Neural progenitor cell (in vitro differentiated cells): ENCODE data around the gene HOXA10. TPM values are rescaled to one million over a fixed set of nuclear protein-coding genes. Genes with fewer than 3 reads are reported as not detected.

Experiments
- DNase-seq: peaks from one replicate; pipeline ENCODE4 v3.0.0-alpha.2; 2016; ENCODE audit warnings: low spot score
- H2AFZ ChIP-seq: fragments of 200-600 bp; sonication (generic); replicated peaks from 2 replicates; pipeline ENCODE4 v1.6.1; 2016; ENCODE audit warnings: antibody characterized with exemption
- H3F3A ChIP-seq: fragments of 200-600 bp; sonication (generic); 2 replicates; pipeline ENCODE4 v1.6.1; 2016; ENCODE audit warnings: antibody characterized with exemption, low read depth
- H3K27ac ChIP-seq: fragments of 200-600 bp; sonication (generic); 2 replicates; pipeline ENCODE4 v1.5.1; 2016; ENCODE audit warnings: mild to moderate bottlenecking
- H3K27me3 ChIP-seq: fragments of 200-600 bp; sonication (generic); 2 replicates; pipeline ENCODE4 v1.6.1; 2016; ENCODE audit warnings: mild to moderate bottlenecking, moderate library complexity
- H3K36me3 ChIP-seq: fragments of 200-600 bp; sonication (generic); 2 replicates; pipeline ENCODE4 v1.5.1; 2016
- H3K4me1 ChIP-seq: fragments of 200-600 bp; sonication (generic); 2 replicates; pipeline ENCODE4 v1.6.1; 2016; ENCODE audit warnings: mixed run types
- H3K4me2 ChIP-seq: fragments of 200-600 bp; sonication (generic); 2 replicates; pipeline ENCODE4 v1.6.1; 2016
- H3K4me3 ChIP-seq: fragments of 200-600 bp; sonication (generic); 2 replicates; pipeline ENCODE4 v1.5.1; 2016
- H3K79me2 ChIP-seq: fragments of 200-600 bp; sonication (generic); 2 replicates; pipeline ENCODE4 v1.6.1; 2016; ENCODE audit warnings: low read depth
- H3K9ac ChIP-seq: fragments of 200-600 bp; sonication (generic); 2 replicates; pipeline ENCODE4 v1.6.1; 2016
- H3K9me3 ChIP-seq: fragments of 200-600 bp; sonication (generic); 2 replicates; pipeline ENCODE4 v1.5.1; 2016; ENCODE audit warnings: low read depth
- H4K20me1 ChIP-seq: fragments of 200-600 bp; sonication (generic); 2 replicates; pipeline ENCODE4 v1.6.1; 2016; ENCODE audit warnings: low read depth
- H3K27ac Mint-ChIP-seq: 3 replicates; pipeline ENCODE4 v1.8.0; 2021; ENCODE audit warnings: mixed read lengths
- H3K27me3 Mint-ChIP-seq: 2 replicates; pipeline ENCODE4 v1.8.0; 2022; ENCODE audit warnings: low read depth, mild to moderate bottlenecking, inconsistent platforms, moderate library complexity, mixed read lengths; ENCODE audit not compliant: insufficient read depth
- H3K36me3 Mint-ChIP-seq: 3 replicates; pipeline ENCODE4 v1.8.0; 2021; ENCODE audit warnings: mixed read lengths
- H3K4me1 Mint-ChIP-seq: 3 replicates; pipeline ENCODE4 v1.8.0; 2021; ENCODE audit warnings: mixed read lengths
- H3K4me3 Mint-ChIP-seq: 3 replicates; pipeline ENCODE4 v1.8.0; 2021; ENCODE audit warnings: mild to moderate bottlenecking, moderate library complexity, mixed read lengths
- H3K9me3 Mint-ChIP-seq: 3 replicates; pipeline ENCODE4 v1.8.0; 2020; ENCODE audit warnings: mixed read lengths
- CTCF ChIP-seq: fragments of 200-600 bp; sonication (generic); IDR thresholded peaks from 2 replicates; pipeline ENCODE4 v1.5.1; 2017; ENCODE audit warnings: antibody characterized with exemption, mild to moderate bottlenecking
- EZH2 ChIP-seq: fragments of 200-600 bp; sonication (generic); IDR thresholded peaks from 2 replicates; pipeline ENCODE4 v1.6.1; 2017; ENCODE audit warnings: antibody characterized with exemption, mild to moderate bottlenecking, moderate library complexity
- EZH2phosphoT487 ChIP-seq: fragments of 200-600 bp; sonication (generic); IDR thresholded peaks from 2 replicates; pipeline ENCODE4 v1.6.1; 2017; ENCODE audit warnings: antibody characterized with exemption
- total RNA-seq: library from RNA; depleted of rRNA; stranded (reverse); fragments of >200 nt; gene quantifications from 2 replicates; pipeline ENCODE4 v1.2.3, GENCODE V29; 2015; ENCODE audit warnings: low replicate concordance

HOXA10 gene
- total RNA-seq, 1 donor from 2014 or later, result not detected

DNA sequence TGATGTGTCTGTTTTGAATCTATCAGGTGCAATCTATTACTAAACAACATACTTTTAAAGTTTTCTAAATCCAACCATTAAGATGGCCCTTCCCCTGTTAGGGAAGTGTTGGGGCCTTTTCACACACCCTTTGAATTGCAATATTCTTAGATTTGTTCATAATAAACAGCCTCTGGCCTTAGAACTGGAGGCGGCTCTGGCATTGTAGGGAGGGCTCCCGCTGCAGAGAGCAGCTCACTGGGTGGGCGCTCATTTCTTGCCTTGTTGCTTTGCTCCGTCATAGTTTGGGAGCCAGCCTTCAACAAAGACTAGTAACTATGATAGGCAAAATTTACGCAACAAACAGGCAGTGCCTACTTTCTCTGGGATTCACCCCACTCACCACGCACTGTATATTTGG is 4.2 kb upstream of the HOXA10 start:
- Histone ChIP-seq H3K27ac (no peak overlapping the region), H3F3A (peaks cover 9% of the 10 kb centered on the region), H3K4me1 (peaks cover 7% of the 10 kb centered on the region), H3K79me2 (no peaks in the 10 kb centered on the region), H3K9ac (no peak overlapping the region), H3K27me3 (peaks cover 100% of the 10 kb centered on the region), H3K4me3 (no peak overlapping the region), H3K36me3 (no peaks in the 10 kb centered on the region), H4K20me1 (peaks cover 100% of the 10 kb centered on the region), H3K9me3 (no peaks in the 10 kb centered on the region), H3K4me2 (no peak overlapping the region), H2AFZ (no peak overlapping the region)
- Mint-ChIP-seq H3K27ac (no peak overlapping the region), H3K4me1 (peaks cover 4% of the 10 kb centered on the region), H3K9me3 (peaks cover 18% of the 10 kb centered on the region), H3K27me3 (peaks cover 91% of the 10 kb centered on the region), H3K36me3 (no peaks in the 10 kb centered on the region), H3K4me3 (no peak overlapping the region)
- no peak for DNase-seq
- TF ChIP-seq EZH2 (no peak), EZH2phosphoT487 (peak; percentile 3)

DNA sequence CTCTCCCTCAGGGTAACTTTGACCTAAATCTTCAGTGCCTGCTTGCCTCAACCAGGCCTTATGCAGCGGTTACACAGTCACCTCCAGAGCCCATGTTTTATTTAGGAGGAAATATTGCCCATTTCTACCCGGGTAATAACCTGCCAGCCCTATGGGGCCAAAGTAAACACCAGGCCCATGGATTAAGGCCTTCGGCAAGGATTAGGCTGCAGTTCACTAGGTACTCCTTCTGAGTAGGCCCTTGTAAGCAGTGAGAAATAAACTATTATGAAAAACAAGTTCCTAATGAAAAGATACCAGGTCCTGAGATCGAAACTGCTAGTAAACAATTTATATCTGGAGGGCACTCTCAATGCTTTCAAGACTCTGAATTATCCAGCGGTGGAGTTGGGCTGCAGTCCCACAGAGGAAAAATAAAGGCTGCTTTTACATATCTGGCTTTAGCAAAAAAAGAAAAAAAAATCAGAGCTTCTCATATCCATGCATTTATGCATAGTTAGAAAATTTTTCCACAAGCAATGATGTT is 3.7 kb upstream of the HOXA10 start:
- no peaks in the 10 kb centered on the region for H3K79me2 ChIP-seq

DNA sequence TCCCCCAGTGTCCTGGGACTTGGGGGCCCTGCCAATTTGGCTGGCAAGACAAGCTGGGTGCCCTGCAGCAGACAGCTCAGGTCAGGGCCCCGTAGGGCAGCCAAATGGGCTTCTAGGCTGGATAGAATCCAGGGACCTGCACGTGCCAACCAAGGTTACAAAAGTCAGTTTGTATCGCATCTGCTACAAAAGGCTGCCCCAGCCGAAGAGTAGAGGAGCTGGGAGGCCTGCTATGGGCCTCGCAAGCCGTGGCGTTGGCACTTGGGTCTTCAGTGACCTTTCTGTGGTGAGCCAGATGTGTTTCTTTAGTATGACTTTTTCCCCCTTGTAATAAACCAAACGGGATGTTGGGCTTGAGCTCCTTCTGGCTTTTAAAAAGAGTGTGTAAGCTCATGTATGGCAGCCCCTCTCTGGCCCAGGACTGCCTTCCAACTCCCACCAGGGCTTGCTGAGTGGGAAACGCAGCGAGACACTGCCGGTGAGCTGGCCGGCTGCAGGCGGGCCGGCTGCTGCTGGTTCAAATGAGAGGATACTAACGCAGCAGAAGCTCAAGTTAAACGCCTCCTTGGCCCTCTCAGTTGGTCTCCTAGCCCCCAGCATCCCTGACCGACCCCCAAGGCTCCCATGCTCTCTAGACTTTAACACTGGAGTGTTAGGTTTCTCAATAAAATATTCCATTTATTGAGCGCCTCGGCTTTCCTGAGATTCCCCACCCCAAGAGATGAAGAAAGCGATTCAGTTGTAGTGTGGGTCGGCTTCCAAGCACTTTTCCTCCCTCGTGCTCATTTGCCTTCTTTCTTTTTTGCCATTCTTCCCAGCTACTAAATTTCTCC is 3.1 kb upstream of the HOXA10 start:
- no peaks in the 10 kb centered on the region for H3K79me2 ChIP-seq
- H3K9me3 Mint-ChIP-seq, result peaks cover 18% of the 10 kb centered on the region
- peaks cover 85% of the 10 kb centered on the region for H3K27me3 Mint-ChIP-seq
- H3K27ac Mint-ChIP-seq, result no peak overlapping the region
- TF ChIP-seq EZH2 (no peak), CTCF (no peak), EZH2phosphoT487 (peak; percentile 65)
- H3K4me1 ChIP-seq, result no peaks in the 10 kb centered on the region
- H3K36me3 ChIP-seq, result no peaks in the 10 kb centered on the region
- H3F3A ChIP-seq, result no peaks in the 10 kb centered on the region
- no peak overlapping the region for H3K4me3 ChIP-seq
- no peak for DNase-seq
- peaks cover 4% of the 10 kb centered on the region for H3K4me1 Mint-ChIP-seq
- H3K36me3 Mint-ChIP-seq, result no peaks in the 10 kb centered on the region
- H3K9ac ChIP-seq, result no peak overlapping the region
- no peaks in the 10 kb centered on the region for H3K9me3 ChIP-seq
- peaks cover 98% of the 10 kb centered on the region for H4K20me1 ChIP-seq
- no peak overlapping the region for H3K27ac ChIP-seq
- no peak overlapping the region for H3K4me2 ChIP-seq
- H3K27me3 ChIP-seq, result peaks cover 100% of the 10 kb centered on the region
- peak overlapping the region; percentile 6 for H3K4me3 Mint-ChIP-seq
- no peak overlapping the region for H2AFZ ChIP-seq

More for the DNA sequence above, 3.7 kb upstream of the HOXA10 start:
- no peak overlapping the region for H3K27ac ChIP-seq
- H3K4me1 Mint-ChIP-seq, result peaks cover 4% of the 10 kb centered on the region
- H3K4me3 Mint-ChIP-seq, result peak overlapping the region; percentile 6
- H4K20me1 ChIP-seq, result peaks cover 98% of the 10 kb centered on the region
- H3K36me3 Mint-ChIP-seq, result no peaks in the 10 kb centered on the region
- H3K4me3 ChIP-seq, result no peak overlapping the region
- TF ChIP-seq EZH2phosphoT487, result no peak
- peak; percentile 56 for TF ChIP-seq EZH2
- TF ChIP-seq CTCF, result no peak
- H3K27me3 ChIP-seq, result peaks cover 100% of the 10 kb centered on the region
- H3K27me3 Mint-ChIP-seq, result peaks cover 88% of the 10 kb centered on the region
- H3K4me2 ChIP-seq, result no peak overlapping the region
- no peak overlapping the region for H3K27ac Mint-ChIP-seq
- no peaks in the 10 kb centered on the region for H3K9me3 ChIP-seq
- no peak overlapping the region for H2AFZ ChIP-seq
- no peaks in the 10 kb centered on the region for H3K36me3 ChIP-seq
- DNase-seq, result no peak
- H3K9ac ChIP-seq, result no peak overlapping the region
- H3K9me3 Mint-ChIP-seq, result peaks cover 18% of the 10 kb centered on the region
- H3K4me1 ChIP-seq, result peaks cover 2% of the 10 kb centered on the region
- peaks cover 4% of the 10 kb centered on the region for H3F3A ChIP-seq

GRCh38 chr7:27176524-27176845 is 2.4 kb upstream of the HOXA10 start:
- Mint-ChIP-seq H3K36me3 (no peaks in the 10 kb centered on the region), H3K4me1 (peaks cover 6% of the 10 kb centered on the region), H3K4me3 (no peak overlapping the region), H3K27ac (no peak overlapping the region), H3K9me3 (peaks cover 19% of the 10 kb centered on the region), H3K27me3 (peaks cover 85% of the 10 kb centered on the region)
- Histone ChIP-seq H3K9ac (no peak overlapping the region), H3K36me3 (no peaks in the 10 kb centered on the region), H3K9me3 (no peaks in the 10 kb centered on the region), H3K27me3 (peaks cover 100% of the 10 kb centered on the region), H3K27ac (no peak overlapping the region), H2AFZ (no peak overlapping the region), H3K79me2 (no peaks in the 10 kb centered on the region), H3K4me2 (no peak overlapping the region), H3F3A (no peaks in the 10 kb centered on the region), H4K20me1 (peaks cover 98% of the 10 kb centered on the region), H3K4me1 (no peaks in the 10 kb centered on the region), H3K4me3 (no peak overlapping the region)
- no peak for TF ChIP-seq EZH2phosphoT487
- TF ChIP-seq EZH2, result no peak
- no peak for TF ChIP-seq CTCF
- no peak for DNase-seq
